Fibroblast of gingiva (primary cell): Measurements from ENCODE around the gene CNR2.
"Not testable (repeated sequence)": the region's sequence is repeated elsewhere in the genome, so short reads cannot be mapped to it uniquely, and the experiment has no call there.

Experiments
- DNase-seq: peaks from one replicate; pipeline ENCODE4 v3.0.0-alpha.2; 2011; ENCODE audit warnings: low read depth

CNR2 gene

DNA sequence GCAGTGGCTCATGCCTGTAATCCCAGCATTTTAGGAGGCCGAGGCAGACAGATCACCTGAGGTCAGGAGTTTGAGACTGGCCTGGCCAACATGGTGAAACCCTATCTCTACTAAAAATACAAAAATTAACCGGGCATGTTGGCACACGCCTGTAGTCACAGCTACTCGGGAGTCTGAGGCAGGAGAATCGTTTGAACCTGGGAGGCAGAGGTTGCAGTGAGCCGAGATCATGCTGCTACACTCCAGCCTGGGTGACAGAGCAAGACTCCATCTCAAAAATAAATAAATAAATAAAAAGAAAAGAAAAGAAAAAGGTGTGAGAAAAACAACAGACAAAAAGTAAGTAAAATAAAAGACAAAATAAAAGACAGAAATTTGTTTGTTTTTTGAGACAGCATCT is 79.0 kb downstream of the CNR2 start:
- not testable (repeated sequence) for DNase-seq

DNA sequence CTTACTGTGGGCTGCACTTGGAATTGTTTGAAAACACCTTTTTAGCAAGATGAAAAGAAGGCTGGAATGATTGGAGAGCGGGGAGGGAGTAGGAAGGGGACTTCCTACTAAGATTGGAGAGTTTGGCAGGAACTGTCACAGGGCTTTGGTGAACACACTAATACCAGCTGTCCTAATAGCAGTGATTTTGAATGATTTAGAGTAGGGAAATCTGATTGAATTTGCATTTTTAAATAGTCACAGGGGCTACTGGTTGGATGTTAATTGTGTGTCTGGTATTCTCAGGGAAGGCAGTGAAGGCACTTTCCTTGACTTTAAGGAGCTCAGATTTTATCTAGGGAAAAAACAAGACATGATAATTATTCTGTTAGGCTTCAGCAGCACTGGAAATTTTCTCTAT is 85.4 kb downstream of the CNR2 start:
- DNase-seq, result no peak

DNA sequence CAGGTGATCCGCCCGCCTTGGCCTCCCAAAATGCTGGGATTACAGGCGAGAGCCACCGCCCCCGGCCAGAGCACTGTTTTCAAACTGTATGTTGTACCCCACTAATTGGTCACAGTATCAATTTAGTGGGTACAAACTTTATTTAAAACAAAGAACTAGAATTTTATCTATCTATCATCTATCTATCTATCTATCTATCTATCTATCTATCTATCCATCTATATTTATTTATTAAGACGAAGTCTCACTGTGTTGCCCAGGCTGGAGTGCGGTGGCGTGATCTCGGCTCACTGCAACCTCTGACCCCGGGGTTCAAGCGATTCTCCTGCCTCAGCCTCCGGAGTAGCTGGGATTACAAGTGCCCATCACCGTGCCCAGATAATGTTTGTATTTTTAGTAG is 86.6 kb downstream of the CNR2 start:
- DNase-seq, result not testable (repeated sequence)

DNA sequence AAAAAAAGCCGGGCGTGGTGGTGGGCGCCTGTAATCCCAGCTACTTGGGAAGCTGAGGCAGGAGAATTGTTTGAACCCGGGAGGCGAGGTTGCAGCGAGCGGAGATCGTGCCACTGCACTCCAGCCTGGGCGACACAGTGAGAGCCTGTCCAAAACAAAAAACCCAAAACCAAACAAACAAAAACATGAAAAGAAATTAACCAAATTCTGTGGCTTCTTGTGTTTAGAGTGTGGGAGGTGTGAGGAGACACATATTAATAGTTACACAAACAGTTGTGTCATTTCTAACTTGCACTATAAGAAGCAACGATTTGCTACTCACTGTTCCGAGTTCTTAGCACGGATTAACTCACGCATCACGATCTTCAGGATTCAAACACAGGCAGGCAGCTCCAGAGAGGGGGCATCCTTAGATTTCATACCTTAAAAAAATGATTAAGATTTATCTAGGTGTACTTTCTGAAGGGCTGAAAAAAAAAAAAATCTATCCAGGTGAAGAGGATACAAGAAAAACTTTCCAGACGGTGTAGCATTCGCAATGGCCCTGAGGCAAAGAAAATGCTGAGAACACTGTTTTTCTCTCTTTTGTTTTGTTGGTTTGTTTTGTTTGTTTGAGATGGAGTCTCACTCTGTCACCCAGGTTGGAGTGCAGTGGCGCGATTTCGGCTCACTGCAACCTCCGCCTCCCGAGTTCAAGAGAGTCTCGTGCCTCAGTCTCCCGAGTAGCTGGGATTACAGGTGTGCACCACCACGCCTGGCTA is 87.2 kb downstream of the CNR2 start:
- DNase-seq, result no peak

DNA sequence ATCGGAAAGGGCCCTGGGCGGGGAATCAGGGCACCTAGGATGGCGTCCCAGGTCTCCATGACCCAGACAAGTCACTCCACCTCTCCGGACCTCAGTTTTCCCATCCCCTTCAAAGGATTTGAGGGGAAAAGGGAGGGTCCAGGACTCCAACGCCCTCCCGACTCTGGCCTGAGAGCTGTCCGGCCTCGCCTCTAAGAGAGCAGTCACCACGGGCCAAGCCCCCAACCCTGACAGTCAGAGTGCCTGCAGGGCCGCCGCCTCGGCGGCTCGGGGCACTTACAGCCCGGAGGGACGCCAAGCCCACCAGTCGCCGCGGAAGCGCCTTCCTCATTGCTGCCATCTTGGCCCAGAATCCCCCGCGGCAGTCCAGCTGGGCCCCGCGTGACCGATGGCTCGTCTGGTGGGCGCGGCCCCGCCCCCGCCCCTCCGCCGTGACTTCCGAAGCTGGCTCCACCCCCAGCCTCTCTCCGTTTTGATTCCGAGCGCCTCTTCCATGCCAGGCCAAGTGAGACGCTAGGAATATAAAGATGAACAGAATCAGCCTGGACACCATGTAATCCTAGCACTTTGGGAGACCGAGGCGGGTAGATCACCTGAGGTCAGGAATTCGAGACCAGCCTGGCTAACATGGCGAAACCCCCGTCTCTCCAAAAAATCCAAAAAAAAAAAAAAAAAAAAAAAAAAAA is 87.9 kb downstream of the CNR2 start, which contains the start of gene HMGCL:
Gene HMGCL, minus strand, starts transcription at position 354 of the 686 bp plus-strand sequence. Its CDS starts 14 bp downstream, at position 340.
- peak; percentile 88 for DNase-seq

DNA sequence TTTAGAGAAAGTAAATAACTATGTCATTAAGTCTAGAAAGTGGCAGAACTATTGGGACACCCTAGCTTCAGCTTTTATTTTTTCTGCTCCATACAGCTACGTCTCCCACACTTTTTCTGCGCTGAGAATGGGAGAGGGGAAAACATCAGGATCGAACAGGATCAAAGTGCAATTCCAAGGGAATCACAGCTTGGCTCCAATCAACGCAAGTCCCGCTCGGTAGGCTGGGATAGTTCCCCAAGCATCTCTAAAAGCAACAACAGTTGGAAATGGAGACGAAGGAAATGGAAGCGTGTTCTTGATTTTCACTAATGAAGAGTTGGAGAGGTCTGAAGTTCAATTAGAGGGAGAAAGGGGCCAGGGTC is 88.5 kb downstream of the CNR2 start:
- DNase-seq, result no peak

DNA sequence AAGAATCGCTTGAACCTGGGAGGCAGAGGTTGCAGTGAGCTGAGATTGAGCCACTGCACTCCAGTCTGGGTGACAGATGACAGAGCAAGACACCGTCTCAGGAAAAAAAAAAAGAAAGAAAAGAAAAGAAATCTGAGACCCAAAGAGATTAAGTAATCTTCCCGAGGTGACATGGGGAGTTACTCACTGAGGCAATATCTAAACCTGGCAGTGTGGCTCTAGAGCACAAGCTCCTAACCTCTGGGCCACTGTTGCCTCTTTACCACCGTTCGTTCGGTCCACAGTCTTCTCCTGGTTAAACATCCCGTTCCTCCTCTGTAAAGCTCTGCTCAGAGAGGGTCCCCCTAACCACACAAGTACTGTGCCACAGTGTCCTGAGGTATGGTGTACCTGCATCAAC is 89.4 kb downstream of the CNR2 start:
- DNase-seq, result no peak
